Mucosa of rectum (tissue), 2 donors: Measurements from ENCODE around the gene DIP2A.

Experiments used
- H3K27ac ChIP-seq, 2 donors: one replicate each; pipeline ENCODE4 v1.7.0; 2013; ENCODE audit warnings: inconsistent platforms in 2 of 2, low read depth in 2 of 2, low read length in 2 of 2
- H3K27me3 ChIP-seq, 2 donors: one replicate each; pipeline ENCODE4 v1.7.0; 2013; ENCODE audit warnings: low read length in 2 of 2; ENCODE audit not compliant: control insufficient read depth in 2 of 2, insufficient read depth in 2 of 2
- H3K36me3 ChIP-seq, 2 donors: one replicate each; pipeline ENCODE4 v1.7.0; 2013; ENCODE audit warnings: low read length in 2 of 2; ENCODE audit not compliant: control insufficient read depth in 2 of 2, insufficient read depth in 2 of 2
- H3K4me1 ChIP-seq, 2 donors: one replicate each; pipeline ENCODE4 v1.7.0; 2013; ENCODE audit warnings: low read length in 2 of 2, mild to moderate bottlenecking in 1 of 2; ENCODE audit not compliant: control insufficient read depth in 2 of 2, insufficient read depth in 2 of 2
- H3K4me3 ChIP-seq, 2 donors: one replicate each; pipeline ENCODE4 v1.7.0; 2013; ENCODE audit warnings: low read length in 2 of 2
- H3K9ac ChIP-seq, 2 donors: one replicate each; pipeline ENCODE4 v1.7.0; 2013; ENCODE audit warnings: low read length in 2 of 2, low read depth in 1 of 2, mild to moderate bottlenecking in 1 of 2
- H3K9me3 ChIP-seq, 2 donors: one replicate each; pipeline ENCODE4 v1.7.0; 2013; ENCODE audit warnings: low read length in 2 of 2; ENCODE audit not compliant: control insufficient read depth in 2 of 2
- donor health status: healthy.
- donor health status: Normal muscosa, but diverticular disease.

DIP2A gene

DNA sequence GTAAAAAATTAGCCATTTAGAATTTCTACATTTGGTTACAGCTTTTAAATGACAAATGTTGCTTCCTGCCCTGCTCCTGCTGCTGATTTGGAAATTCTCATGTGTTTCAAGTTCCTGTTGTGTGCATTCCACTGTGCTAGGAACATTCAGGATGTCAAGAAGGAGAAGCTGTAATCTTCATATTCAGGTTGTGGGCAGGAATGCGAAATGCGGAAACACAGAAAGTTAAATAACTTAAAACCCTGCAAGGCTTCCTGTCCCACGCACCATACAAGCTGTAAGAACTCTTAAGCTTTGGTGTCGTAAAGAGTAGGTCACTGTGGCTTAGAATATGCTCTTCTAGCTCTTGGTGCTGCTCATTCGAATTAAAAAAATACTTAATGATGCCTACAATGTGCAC lies 93.6 kb downstream of the DIP2A start:
- H3K9me3 ChIP-seq: no peaks in the 10 kb centered on the region
- peaks cover 0 to 4% of the 10 kb centered on the region in 2 donors for H3K4me1 ChIP-seq
- H3K27me3 ChIP-seq: no peaks in the 10 kb centered on the region
- peak overlapping the region in 1 of 2 donors; percentile 20 for H3K4me3 ChIP-seq
- peaks cover 51 to 58% of the 10 kb centered on the region in 2 donors for H3K36me3 ChIP-seq
- peak overlapping the region; percentile 59 to 63 for H3K27ac ChIP-seq
- H3K9ac ChIP-seq: no peak overlapping the region

DNA sequence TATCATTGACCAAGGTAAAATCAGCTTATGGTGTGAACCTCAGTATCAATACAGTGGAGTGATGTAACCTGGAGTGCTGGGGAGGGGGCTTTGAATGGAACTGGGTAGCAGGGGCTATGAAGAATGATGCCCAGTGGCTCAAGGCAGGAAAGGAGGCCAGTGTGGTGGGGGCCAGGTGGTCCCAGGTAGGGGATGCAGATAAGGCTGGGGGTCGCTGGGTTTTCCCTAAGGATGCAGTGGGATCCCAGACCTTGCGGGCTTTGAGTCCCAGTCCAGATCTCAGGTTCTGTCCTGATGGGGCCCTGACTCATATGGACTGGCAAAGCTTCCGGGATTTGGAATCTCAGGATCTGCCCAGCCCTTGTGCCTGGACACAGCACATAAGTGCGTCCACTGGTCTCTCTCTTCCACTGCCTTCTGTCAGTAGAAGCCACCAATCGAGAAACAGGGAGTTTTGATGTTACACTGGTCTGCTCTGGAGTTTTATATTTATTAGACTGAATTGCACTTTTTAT lies 94.2 kb downstream of the DIP2A start:
- Histone ChIP-seq H3K9ac (no peak overlapping the region), H3K27ac (peak overlapping the region; percentile 43 to 63), H3K4me3 (no peak overlapping the region), H3K9me3 (no peaks in the 10 kb centered on the region), H3K4me1 (peaks cover 0 to 4% of the 10 kb centered on the region in 2 donors), H3K36me3 (peaks cover 54 to 61% of the 10 kb centered on the region in 2 donors), H3K27me3 (no peaks in the 10 kb centered on the region)

DNA sequence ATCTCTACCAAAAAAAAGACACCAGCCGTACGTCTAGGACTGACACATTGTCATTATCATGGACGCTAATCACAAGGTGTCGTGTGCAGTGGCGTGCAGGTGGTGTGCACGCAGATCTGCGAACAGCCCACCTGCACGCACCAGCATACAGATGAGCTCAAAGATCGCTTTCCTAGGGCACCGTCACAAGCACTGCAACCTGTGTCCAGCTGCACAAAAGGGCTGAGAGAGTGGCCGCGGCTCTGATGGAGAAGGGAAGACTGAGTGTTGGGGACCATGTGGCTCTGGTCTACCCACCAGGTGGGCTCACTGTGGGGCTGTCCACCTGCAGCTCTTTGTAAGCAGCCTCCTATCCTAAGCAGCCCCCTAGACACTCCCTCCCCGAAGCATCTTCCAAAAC lies 95.3 kb downstream of the DIP2A start:
- H3K9ac ChIP-seq: no peak overlapping the region
- peaks cover 57 to 58% of the 10 kb centered on the region in 2 donors for H3K36me3 ChIP-seq
- no peak overlapping the region for H3K27ac ChIP-seq
- H3K27me3 ChIP-seq: no peaks in the 10 kb centered on the region
- H3K4me1 ChIP-seq: peaks cover 0 to 4% of the 10 kb centered on the region in 2 donors
- no peaks in the 10 kb centered on the region for H3K9me3 ChIP-seq
- H3K4me3 ChIP-seq: no peak overlapping the region

DNA sequence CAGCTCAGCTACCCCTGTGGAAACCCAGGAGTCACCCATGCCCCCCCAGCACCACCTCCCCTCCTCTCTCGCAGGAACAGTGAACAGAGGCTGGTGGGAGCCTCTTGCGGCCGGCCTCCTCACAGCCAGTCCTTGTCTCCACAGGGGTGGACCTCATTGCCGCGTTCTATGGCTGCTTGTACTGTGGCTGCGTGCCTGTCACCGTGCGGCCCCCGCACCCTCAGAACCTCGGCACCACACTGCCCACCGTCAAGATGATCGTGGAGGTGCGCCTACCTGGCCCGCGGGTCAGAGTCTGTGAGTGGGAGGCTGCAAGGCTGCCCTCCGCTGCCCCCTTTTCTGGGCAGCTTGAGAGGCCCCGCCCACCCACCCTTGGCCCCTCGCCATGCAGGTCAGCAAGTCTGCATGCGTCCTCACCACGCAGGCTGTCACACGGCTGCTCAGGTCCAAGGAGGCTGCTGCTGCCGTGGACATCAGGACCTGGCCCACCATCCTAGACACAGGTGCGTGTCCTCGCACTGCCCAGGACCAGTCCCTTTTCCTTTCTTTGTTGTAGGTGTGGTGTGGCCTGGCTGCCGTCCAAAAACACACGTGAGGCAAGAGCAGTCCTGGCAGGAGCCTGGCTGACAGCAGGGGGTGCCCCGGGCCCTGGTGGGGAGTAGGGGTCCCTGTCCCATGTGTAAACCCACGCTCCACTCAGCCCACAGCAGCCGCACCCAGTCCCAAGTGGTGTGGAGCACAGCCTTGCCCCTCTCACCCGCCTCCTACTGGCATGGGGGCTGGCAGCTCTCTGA lies 95.9 kb downstream of the DIP2A start:
- H3K27ac ChIP-seq: no peak overlapping the region
- no peaks in the 10 kb centered on the region for H3K27me3 ChIP-seq
- H3K36me3 ChIP-seq: peaks cover 57 to 61% of the 10 kb centered on the region in 2 donors
- H3K9ac ChIP-seq: peak overlapping the region in 1 of 2 donors; percentile 20
- no peaks in the 10 kb centered on the region for H3K9me3 ChIP-seq
- H3K4me1 ChIP-seq: peaks cover 0 to 4% of the 10 kb centered on the region in 2 donors
- no peak overlapping the region for H3K4me3 ChIP-seq

DNA sequence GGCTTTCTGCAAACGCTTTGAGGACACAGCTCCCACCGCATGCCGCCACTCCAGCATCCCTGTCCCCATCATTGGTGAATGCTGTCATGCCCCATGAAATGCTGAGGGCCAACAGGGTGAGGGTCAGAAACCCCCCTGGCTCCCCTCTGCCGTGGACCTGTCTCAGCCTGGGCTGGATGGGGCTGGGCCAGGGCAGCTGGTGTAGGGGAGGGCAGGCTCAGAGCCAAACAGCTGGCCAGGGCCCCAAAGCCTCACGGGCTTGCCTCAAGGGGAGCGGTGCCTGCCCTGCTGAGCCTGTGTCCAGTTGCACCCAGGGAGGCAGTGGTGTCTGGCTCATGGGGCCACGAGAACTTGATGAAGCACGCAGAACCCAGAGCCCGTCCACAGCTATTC lies 96.5 kb downstream of the DIP2A start:
- H3K27ac ChIP-seq: no peak overlapping the region
- no peak overlapping the region for H3K4me3 ChIP-seq
- peaks cover 0 to 4% of the 10 kb centered on the region in 2 donors for H3K4me1 ChIP-seq
- no peaks in the 10 kb centered on the region for H3K27me3 ChIP-seq
- H3K9me3 ChIP-seq: no peaks in the 10 kb centered on the region
- peaks cover 55 to 57% of the 10 kb centered on the region in 2 donors for H3K36me3 ChIP-seq
- H3K9ac ChIP-seq: peak overlapping the region in 1 of 2 donors; percentile 20

DNA sequence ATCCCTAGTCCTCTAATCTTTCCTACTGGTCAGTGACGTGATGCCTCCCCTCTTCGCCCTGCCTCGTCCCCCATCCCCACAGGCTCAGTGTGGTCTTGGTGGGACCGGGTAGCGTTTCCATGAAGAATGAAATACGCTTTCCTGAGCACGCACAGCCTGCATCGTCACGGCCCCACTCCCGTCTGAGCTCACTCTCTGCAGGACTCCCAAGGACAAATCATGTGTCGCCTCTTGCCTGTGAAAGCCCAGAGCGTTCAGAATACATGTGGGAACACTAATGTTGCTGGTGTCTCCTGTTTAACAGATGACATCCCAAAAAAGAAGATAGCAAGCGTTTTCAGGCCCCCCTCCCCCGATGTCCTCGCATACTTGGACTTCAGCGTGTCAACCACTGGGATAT lies 97.0 kb downstream of the DIP2A start:
- H3K36me3 ChIP-seq: peaks cover 55 to 56% of the 10 kb centered on the region in 2 donors
- H3K9ac ChIP-seq: no peak overlapping the region
- H3K9me3 ChIP-seq: no peaks in the 10 kb centered on the region
- no peak overlapping the region for H3K4me3 ChIP-seq
- peaks cover 0 to 4% of the 10 kb centered on the region in 2 donors for H3K4me1 ChIP-seq
- H3K27ac ChIP-seq: no peak overlapping the region
- H3K27me3 ChIP-seq: no peaks in the 10 kb centered on the region

DNA sequence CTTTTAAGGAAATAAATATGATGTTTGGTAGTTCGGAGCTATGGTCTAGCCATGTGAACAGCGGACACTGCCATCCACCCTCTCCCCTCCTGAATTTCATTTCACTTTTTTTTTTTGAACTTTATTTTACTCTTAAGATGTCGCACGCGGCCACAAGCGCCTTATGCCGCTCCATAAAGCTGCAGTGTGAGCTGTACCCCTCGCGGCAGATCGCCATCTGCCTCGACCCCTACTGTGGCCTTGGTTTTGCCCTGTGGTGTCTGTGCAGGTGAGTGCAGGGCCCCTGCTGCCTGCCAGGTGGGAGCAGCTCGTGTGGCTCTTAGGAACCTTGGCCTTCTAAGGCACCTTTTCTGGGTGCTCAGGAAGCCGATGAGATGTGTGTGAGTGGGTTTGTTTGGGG lies 98.1 kb downstream of the DIP2A start:
- H3K27ac ChIP-seq: no peak overlapping the region
- no peak overlapping the region for H3K4me3 ChIP-seq

DNA sequence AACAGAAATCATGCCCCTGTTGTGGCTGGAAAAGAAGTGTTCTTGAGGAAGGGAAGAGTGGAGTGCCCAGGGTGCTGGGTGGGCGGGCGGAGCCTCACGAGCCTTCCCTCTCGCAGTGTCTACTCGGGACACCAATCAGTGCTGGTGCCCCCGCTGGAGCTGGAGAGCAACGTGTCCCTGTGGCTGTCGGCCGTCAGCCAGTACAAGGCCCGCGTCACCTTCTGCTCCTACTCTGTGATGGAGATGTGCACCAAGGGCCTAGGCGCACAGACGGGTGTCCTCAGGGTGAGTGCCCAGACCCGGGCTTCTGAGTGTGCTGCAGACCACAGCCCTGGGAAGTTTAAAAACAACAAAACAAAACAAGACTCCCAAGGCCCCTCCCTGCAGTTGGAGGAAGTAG lies 98.8 kb downstream of the DIP2A start:
- H3K9ac ChIP-seq: no peak overlapping the region
- no peak overlapping the region for H3K27ac ChIP-seq
- H3K36me3 ChIP-seq: peaks cover 63 to 64% of the 10 kb centered on the region in 2 donors
- H3K4me1 ChIP-seq: no peaks in the 10 kb centered on the region
- no peaks in the 10 kb centered on the region for H3K9me3 ChIP-seq
- no peak overlapping the region for H3K4me3 ChIP-seq
- no peaks in the 10 kb centered on the region for H3K27me3 ChIP-seq

More for the DNA sequence above, 98.1 kb downstream of the DIP2A start:
- Histone ChIP-seq H3K27me3 (no peaks in the 10 kb centered on the region), H3K9me3 (no peaks in the 10 kb centered on the region), H3K9ac (no peak overlapping the region), H3K36me3 (peaks cover 58 to 63% of the 10 kb centered on the region in 2 donors), H3K4me1 (peaks cover 0 to 1% of the 10 kb centered on the region in 2 donors)

DNA sequence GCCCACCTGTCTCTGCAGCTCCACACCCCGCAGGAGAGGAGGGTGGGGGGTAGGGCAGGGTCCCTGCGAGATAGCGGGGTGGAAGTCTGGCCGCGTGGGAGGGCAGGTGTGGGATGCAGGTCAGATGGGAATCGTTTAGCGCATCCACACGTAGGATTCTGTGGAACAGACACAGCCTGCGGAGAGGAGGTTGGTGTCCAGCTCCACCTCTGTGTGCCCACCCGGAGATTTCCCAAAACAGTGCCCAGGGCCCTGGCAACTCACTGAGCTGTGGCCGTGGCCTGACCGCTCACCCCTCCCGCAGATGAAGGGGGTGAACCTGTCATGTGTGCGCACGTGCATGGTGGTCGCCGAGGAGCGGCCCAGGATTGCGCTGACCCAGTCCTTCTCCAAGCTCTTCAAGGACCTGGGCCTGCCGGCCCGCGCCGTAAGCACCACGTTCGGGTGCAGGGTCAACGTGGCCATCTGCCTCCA lies 99.3 kb downstream of the DIP2A start:
- no peak overlapping the region for H3K9ac ChIP-seq
- H3K9me3 ChIP-seq: no peaks in the 10 kb centered on the region
- H3K27ac ChIP-seq: no peak overlapping the region
- no peaks in the 10 kb centered on the region for H3K4me1 ChIP-seq
- no peaks in the 10 kb centered on the region for H3K27me3 ChIP-seq
- H3K4me3 ChIP-seq: no peak overlapping the region
- H3K36me3 ChIP-seq: peaks cover 67% of the 10 kb centered on the region in 2 donors

DNA sequence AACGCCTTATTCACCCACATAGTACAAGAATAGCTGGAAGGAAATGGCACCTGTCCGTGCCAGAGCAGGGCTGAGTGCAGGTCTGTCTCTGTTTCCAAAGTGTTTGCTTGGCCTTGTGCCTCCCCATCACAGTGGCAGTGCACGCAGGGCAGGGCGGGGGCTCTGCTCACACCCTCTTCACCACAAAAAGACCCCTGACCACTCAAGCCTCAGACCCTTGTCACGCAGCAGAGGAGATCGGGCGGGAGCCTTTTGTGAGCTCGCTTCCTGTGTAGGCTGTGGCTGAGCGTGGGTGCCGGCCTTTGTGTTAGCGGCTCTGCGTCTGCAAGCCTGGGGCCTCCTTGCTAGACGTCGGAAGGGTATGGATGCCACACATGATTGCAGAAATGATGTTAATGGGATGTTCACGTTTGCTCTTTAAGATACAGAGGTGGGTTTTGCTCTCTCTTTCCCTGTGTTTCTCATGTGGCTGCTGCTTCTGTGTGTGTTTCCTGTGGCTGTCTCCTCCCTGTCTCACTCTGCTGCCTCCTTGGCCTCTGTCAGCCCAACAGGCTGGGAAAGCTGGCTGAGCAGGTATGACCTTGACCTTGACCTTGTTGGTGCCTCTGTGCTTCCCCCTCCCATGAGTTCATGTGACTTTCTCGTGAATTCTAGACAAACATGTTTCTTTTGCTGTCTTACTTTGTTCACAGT lies 100.7 kb downstream of the DIP2A start:
- no peaks in the 10 kb centered on the region for H3K27me3 ChIP-seq
- peak overlapping the region in 1 of 2 donors; percentile 16 for H3K4me3 ChIP-seq
- no peak overlapping the region for H3K9ac ChIP-seq
- H3K27ac ChIP-seq: peak overlapping the region; percentile 4 to 44
- H3K4me1 ChIP-seq: no peaks in the 10 kb centered on the region
- H3K36me3 ChIP-seq: peaks cover 71 to 74% of the 10 kb centered on the region in 2 donors
- H3K9me3 ChIP-seq: no peaks in the 10 kb centered on the region
